DOHH2 (cell line): ENCODE results near the gene ACMSD.
A peak's percentile ranks its signal among the peaks of the same experiment; 100 is the strongest.
"Not testable (repeated sequence)": the region's sequence is repeated elsewhere in the genome, so short reads cannot be mapped to it uniquely, and the experiment has no call there.

Experiments used
- H3F3A ChIP-seq: fragments of 200-600 bp; sonication (generic), shearing (Covaris generic); 2 replicates; pipeline ENCODE4 v1.6.0; 2016; ENCODE audit warnings: antibody characterized with exemption, mild to moderate bottlenecking; ENCODE audit not compliant: control insufficient read depth, insufficient read depth
- H3K27ac ChIP-seq: fragments of 200-600 bp; sonication (generic); 2 replicates; pipeline ENCODE4 v1.5.1; 2014; ENCODE audit warnings: low read depth, mild to moderate bottlenecking, low read length, moderate library complexity
- H3K27me3 ChIP-seq: fragments of 200-600 bp; sonication (generic); 2 replicates; pipeline ENCODE4 v1.6.1; 2014; ENCODE audit warnings: mild to moderate bottlenecking, low read length, mixed read lengths; ENCODE audit not compliant: control insufficient read depth
- H3K36me3 ChIP-seq: fragments of 200-600 bp; sonication (generic); 2 replicates; pipeline ENCODE4 v1.6.1; 2014; ENCODE audit warnings: mild to moderate bottlenecking, low read length, moderate library complexity, mixed read lengths; ENCODE audit not compliant: control insufficient read depth
- H3K4me1 ChIP-seq: fragments of 200-600 bp; sonication (generic); 2 replicates; pipeline ENCODE4 v1.6.1; 2014; ENCODE audit warnings: mild to moderate bottlenecking, low read length, mixed read lengths; ENCODE audit not compliant: control insufficient read depth
- H3K4me2 ChIP-seq: fragments of 200-600 bp; sonication (generic); 2 replicates; pipeline ENCODE4 v1.6.0; 2014; ENCODE audit warnings: mild to moderate bottlenecking, low read length, moderate library complexity
- H3K4me3 ChIP-seq: fragments of 200-600 bp; sonication (generic); 2 replicates; pipeline ENCODE4 v1.5.1; 2014; ENCODE audit warnings: mild to moderate bottlenecking, low read length, mixed read lengths
- H3K79me2 ChIP-seq: fragments of 200-600 bp; sonication (generic); 2 replicates; pipeline ENCODE4 v1.6.1; 2014; ENCODE audit warnings: mild to moderate bottlenecking, low read length, mixed read lengths; ENCODE audit not compliant: control insufficient read depth
- H3K9me2 ChIP-seq: fragments of 200-600 bp; sonication (generic); replicated peaks from 2 replicates; pipeline ENCODE4 v1.6.1; 2014; ENCODE audit warnings: mild to moderate bottlenecking, low read length, mixed read lengths; ENCODE audit not compliant: control insufficient read depth
- H3K9me3 ChIP-seq: fragments of 200-600 bp; sonication (generic); 2 replicates; pipeline ENCODE4 v1.6.1; 2014; ENCODE audit warnings: antibody characterized with exemption, low read length, mixed read lengths; ENCODE audit not compliant: control insufficient read depth, insufficient read depth
- H4K20me1 ChIP-seq: fragments of 200-600 bp; sonication (generic); 2 replicates; pipeline ENCODE4 v1.6.0; 2014; ENCODE audit warnings: low read depth, mild to moderate bottlenecking, antibody characterized with exemption, low read length, moderate library complexity; ENCODE audit not compliant: control insufficient read depth, insufficient read depth
- EZH2phosphoT487 ChIP-seq: fragments of 200-600 bp; sonication (generic); IDR thresholded peaks from 2 replicates; pipeline ENCODE4 v1.6.1; 2017; ENCODE audit warnings: borderline replicate concordance, mild to moderate bottlenecking, antibody characterized with exemption, low read length, moderate library complexity, mixed read lengths
- TF ChIP-seq, protein P1 (sequence below): fragments of 200-600 bp; sonication (generic); IDR thresholded peaks from one replicate; pipeline ENCODE4 v1.5.1; 2014; ENCODE audit warnings: antibody characterized with exemption, mild to moderate bottlenecking, low read depth, low read length; ENCODE audit not compliant: poor library complexity, severe bottlenecking

Gene ACMSD

DNA sequence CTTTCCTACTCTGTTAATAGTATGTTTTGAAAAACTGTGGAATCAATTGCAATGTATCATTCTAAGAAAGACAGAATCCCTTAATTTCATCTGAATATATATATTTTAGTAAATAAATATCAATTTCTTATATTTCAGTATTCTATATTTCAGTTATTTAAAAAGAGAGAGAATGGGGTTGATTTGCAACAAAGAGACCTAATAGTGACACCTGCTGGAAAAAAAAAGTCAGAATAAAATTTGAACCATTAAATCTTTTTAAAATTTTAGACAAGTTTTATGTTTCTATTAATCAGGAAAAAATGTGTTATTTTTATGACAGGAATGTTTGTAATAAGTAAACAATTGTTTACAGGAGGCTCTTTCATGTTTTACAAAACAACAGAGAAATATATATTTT, 59.5 kb downstream of the ACMSD start:
- Histone ChIP-seq H3K4me3 (no peak overlapping the region), H3K79me2 (no peaks in the 10 kb centered on the region), H3K27ac (no peak overlapping the region), H3K4me1 (no peaks in the 10 kb centered on the region), H4K20me1 (no peaks in the 10 kb centered on the region), H3K4me2 (no peak overlapping the region), H3K27me3 (no peaks in the 10 kb centered on the region), H3F3A (no peaks in the 10 kb centered on the region), H3K9me2 (no peaks in the 10 kb centered on the region), H3K36me3 (no peaks in the 10 kb centered on the region), H3K9me3 (no peaks in the 10 kb centered on the region)
- TF ChIP-seq, protein P1, sequence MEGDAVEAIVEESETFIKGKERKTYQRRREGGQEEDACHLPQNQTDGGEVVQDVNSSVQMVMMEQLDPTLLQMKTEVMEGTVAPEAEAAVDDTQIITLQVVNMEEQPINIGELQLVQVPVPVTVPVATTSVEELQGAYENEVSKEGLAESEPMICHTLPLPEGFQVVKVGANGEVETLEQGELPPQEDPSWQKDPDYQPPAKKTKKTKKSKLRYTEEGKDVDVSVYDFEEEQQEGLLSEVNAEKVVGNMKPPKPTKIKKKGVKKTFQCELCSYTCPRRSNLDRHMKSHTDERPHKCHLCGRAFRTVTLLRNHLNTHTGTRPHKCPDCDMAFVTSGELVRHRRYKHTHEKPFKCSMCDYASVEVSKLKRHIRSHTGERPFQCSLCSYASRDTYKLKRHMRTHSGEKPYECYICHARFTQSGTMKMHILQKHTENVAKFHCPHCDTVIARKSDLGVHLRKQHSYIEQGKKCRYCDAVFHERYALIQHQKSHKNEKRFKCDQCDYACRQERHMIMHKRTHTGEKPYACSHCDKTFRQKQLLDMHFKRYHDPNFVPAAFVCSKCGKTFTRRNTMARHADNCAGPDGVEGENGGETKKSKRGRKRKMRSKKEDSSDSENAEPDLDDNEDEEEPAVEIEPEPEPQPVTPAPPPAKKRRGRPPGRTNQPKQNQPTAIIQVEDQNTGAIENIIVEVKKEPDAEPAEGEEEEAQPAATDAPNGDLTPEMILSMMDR, result peak; percentile 47
- TF ChIP-seq EZH2phosphoT487, result no peak

DNA sequence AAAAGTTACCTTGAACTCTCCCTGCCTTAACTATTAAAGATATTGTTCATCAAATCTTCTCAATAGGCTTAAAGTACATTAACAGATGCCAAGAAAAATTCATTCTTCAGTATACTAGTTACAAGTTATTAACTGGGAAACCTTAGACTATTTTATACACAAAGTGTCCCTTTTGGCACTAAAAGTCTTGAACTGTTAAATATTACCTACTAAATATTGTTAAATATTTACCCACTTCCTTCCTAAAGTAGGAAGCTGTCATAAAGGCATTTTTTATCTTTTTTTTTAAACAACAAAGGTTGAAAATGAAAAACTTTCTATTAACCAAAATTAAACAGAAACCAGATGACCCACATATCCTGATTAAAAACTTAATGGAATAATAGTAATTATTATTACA, 60.8 kb downstream of the ACMSD start:
- Histone ChIP-seq H3F3A (no peaks in the 10 kb centered on the region), H3K36me3 (no peaks in the 10 kb centered on the region), H3K9me2 (no peaks in the 10 kb centered on the region), H3K4me2 (no peak overlapping the region), H3K79me2 (no peaks in the 10 kb centered on the region), H3K4me3 (no peak overlapping the region), H4K20me1 (no peaks in the 10 kb centered on the region), H3K9me3 (no peaks in the 10 kb centered on the region), H3K27ac (no peak overlapping the region), H3K4me1 (no peaks in the 10 kb centered on the region), H3K27me3 (no peaks in the 10 kb centered on the region)
- TF ChIP-seq EZH2phosphoT487, result no peak
- TF ChIP-seq, protein P1, result no peak

DNA sequence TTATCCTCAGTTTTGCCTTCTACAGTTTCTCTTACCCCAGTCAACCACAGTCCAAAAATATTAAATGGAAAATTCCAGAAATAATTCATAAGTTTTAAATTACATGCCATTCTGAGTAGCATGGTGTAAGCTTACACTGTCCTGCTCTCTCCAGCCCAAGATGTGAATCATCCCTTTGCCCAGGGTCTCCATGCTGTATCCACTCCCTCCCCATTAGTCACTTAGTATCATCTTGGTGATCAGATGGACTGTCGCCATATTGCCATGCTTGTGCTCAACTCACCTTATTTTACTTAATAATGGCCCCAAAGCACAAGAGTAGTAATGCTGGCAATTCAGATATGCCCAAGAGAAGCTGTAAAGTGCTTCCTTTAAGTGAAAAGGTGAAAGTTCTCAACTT, 61.7 kb downstream of the ACMSD start:
- H3K9me2 ChIP-seq, result no peaks in the 10 kb centered on the region
- H3K79me2 ChIP-seq, result no peaks in the 10 kb centered on the region
- no peak overlapping the region for H3K27ac ChIP-seq
- TF ChIP-seq EZH2phosphoT487, result no peak
- TF ChIP-seq, protein P1, result no peak
- H3K36me3 ChIP-seq, result no peaks in the 10 kb centered on the region
- no peaks in the 10 kb centered on the region for H3K4me1 ChIP-seq
- no peak overlapping the region for H3K4me2 ChIP-seq
- no peaks in the 10 kb centered on the region for H4K20me1 ChIP-seq
- H3F3A ChIP-seq, result no peaks in the 10 kb centered on the region
- no peaks in the 10 kb centered on the region for H3K9me3 ChIP-seq
- H3K4me3 ChIP-seq, result no peak overlapping the region
- no peaks in the 10 kb centered on the region for H3K27me3 ChIP-seq

DNA sequence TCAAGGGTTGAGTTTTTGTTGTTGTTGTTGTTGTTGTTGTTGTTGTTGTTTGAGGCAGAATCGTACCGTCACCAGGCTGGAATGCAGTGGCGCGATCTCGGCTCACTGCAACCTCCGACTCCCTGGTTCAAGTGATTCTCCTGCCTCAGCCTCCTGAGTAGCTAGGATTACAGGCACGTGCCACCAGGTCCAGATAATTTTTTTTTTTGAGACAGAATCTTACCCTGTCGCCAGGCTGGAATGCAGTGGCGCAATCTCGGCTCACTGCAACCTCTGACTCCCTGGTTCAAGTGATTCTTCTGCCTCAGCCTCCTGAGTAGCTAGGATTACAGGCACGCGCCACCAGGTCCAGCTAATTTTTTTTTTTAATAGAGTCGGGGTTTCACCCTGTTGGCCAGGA, 65.3 kb downstream of the ACMSD start:
- H3K9me2 ChIP-seq, H3K4me3 ChIP-seq, H3K27me3 ChIP-seq, H3K79me2 ChIP-seq, H3K36me3 ChIP-seq, H3K4me2 ChIP-seq, H3K27ac ChIP-seq, H3F3A ChIP-seq, H3K4me1 ChIP-seq, H4K20me1 ChIP-seq, H3K9me3 ChIP-seq: not testable (repeated sequence)
